Loucy (cell line): ENCODE measurements around the gene MKLN1.

ENCODE experiments used
- CTCF ChIP-seq: fragments of 200-600 bp; sonication (generic); conservative IDR thresholded peaks from 2 replicates; pipeline ENCODE4 v1.5.1; 2014; ENCODE audit warnings: mild to moderate bottlenecking, antibody characterized with exemption, low read length
- EZH2phosphoT487 ChIP-seq: fragments of 200-600 bp; IDR thresholded peaks from 2 replicates; pipeline ENCODE4 v1.6.1; 2018; ENCODE audit warnings: antibody characterized with exemption, mild to moderate bottlenecking, moderate library complexity, borderline replicate concordance

GRCh38 chr7:131436384-131436783, 108.7 kb downstream of the MKLN1 start:
- no peak for TF ChIP-seq CTCF
- no peak for TF ChIP-seq EZH2phosphoT487
